ENCODE data around the gene MPP1. TPM values are rescaled to one million over a fixed set of nuclear protein-coding genes. Genes with fewer than 3 reads are reported as not detected.

MPP1 gene
- total RNA-seq, 2 experiments from 2014 or later = 1.2 to 3.5 TPM

GRCh38 chrX:154730253-154730891, 74.9 kb downstream of the MPP1 start:
- BruUV-seq (replicated peaks) = no TSS peak
- Histone ChIP-seq H3K79me2 (ENCODE audit: insufficient read depth, low read depth, low read length) (no peaks in the 10 kb centered on the region), H3K4me2 (ENCODE audit: low read length) (no peak overlapping the region), H2AFZ (ENCODE audit: low read length) (no peak overlapping the region), H3K27ac (ENCODE audit: low read depth, low read length, poor library complexity, severe bottlenecking) (no peak overlapping the region), H3K9me2 (ENCODE audit: insufficient read depth, low read length) (no peaks in the 10 kb centered on the region), H4K20me1 (ENCODE audit: insufficient read depth, low read length) (no peaks in the 10 kb centered on the region), H3K36me3 (ENCODE audit: insufficient read depth, low read length) (no peaks in the 10 kb centered on the region), H3K4me1 (ENCODE audit: insufficient read depth, low read length, poor library complexity, severe bottlenecking) (no peaks in the 10 kb centered on the region), H3K4me3 (ENCODE audit: low read depth, low read length, poor library complexity, severe bottlenecking) (no peak overlapping the region), H3K9me3 (ENCODE audit: low read length) (no peaks in the 10 kb centered on the region)
- ChIA-PET POLR2A (interaction anchor here (0.7 kb wide), 1 partner anchor 283 kb away, joined by 3 read pairs; no protein-coding TSS in a partner anchor), CTCF (ENCODE audit: unreplicated experiment) (interaction anchor here (0.9 kb wide), 1 partner anchor 12 kb away, joined by 3 read pairs; no protein-coding TSS in a partner anchor)
- TF ChIP-seq EZH2phosphoT487 (IDR thresholded peaks at IDR 0.05; ENCODE audit: borderline replicate concordance, low read depth, low read length) (no peak), CTCF (conservative IDR thresholded peaks at IDR 0.05; ENCODE audit: low read length) (no peak)
- DNase-seq (ENCODE audit: low spot score) = no peak
- intact Hi-C loops (cut with micrococcal nuclease; ENCODE audit: unreplicated experiment) = no loop called here

GRCh38 chrX:154729439-154729838, 75.8 kb downstream of the MPP1 start:
- no peaks in the 10 kb centered on the region for H3K79me2 ChIP-seq (ENCODE audit: insufficient read depth, low read depth, low read length)
- no peaks in the 10 kb centered on the region for H4K20me1 ChIP-seq (ENCODE audit: insufficient read depth, low read length)
- POLR2A ChIA-PET = no interaction called here
- no peaks in the 10 kb centered on the region for H3K9me3 ChIP-seq (ENCODE audit: low read length)
- no peaks in the 10 kb centered on the region for H3K9me2 ChIP-seq (ENCODE audit: insufficient read depth, low read length)
- intact Hi-C loops (cut with micrococcal nuclease; ENCODE audit: unreplicated experiment) = no loop called here
- CTCF ChIA-PET (ENCODE audit: unreplicated experiment) = interaction anchor here (0.9 kb wide), 1 partner anchor 11 kb away, joined by 3 read pairs; no protein-coding TSS in a partner anchor
- H3K4me3 ChIP-seq (ENCODE audit: low read depth, low read length, poor library complexity, severe bottlenecking) = no peak overlapping the region
- no peak for DNase-seq (ENCODE audit: low spot score)
- no peak for TF ChIP-seq CTCF (conservative IDR thresholded peaks at IDR 0.05; ENCODE audit: low read length)
- no peak for TF ChIP-seq EZH2phosphoT487 (IDR thresholded peaks at IDR 0.05; ENCODE audit: borderline replicate concordance, low read depth, low read length)
- no peak overlapping the region for H3K27ac ChIP-seq (ENCODE audit: low read depth, low read length, poor library complexity, severe bottlenecking)
- H2AFZ ChIP-seq (ENCODE audit: low read length) = no peak overlapping the region
- no TSS peak for BruUV-seq (replicated peaks)
- no peaks in the 10 kb centered on the region for H3K36me3 ChIP-seq (ENCODE audit: insufficient read depth, low read length)
- H3K4me2 ChIP-seq (ENCODE audit: low read length) = no peak overlapping the region
- H3K4me1 ChIP-seq (ENCODE audit: insufficient read depth, low read length, poor library complexity, severe bottlenecking) = no peaks in the 10 kb centered on the region

Small RNA genes within 50 kb of the gene (small RNA-seq; reads per million reads assigned to genes)
- gene SNORA36A = not detected

Other genes with a start within 250 kb of the MPP1 start
- gene CTAG1A, start 220.4 kb downstream of the MPP1 start, total RNA-seq (2014; rRNA removed; shearing (Covaris generic)) = 0.36 TPM in 1 of 2 replicates, not detected in the other
- not detected in 2 replicates for gene CTAG1A, start 220.4 kb downstream of the MPP1 start, total RNA-seq (2022)
- not detected in 2 replicates for gene CTAG1B, start 186.2 kb downstream of the MPP1 start, total RNA-seq (2014; rRNA removed; shearing (Covaris generic))
- gene CTAG1B, start 186.2 kb downstream of the MPP1 start, total RNA-seq (2022) = not detected in 2 replicates
- not detected in 2 replicates for gene CTAG2, start 151.9 kb downstream of the MPP1 start, total RNA-seq (2014; rRNA removed; shearing (Covaris generic))
- not detected in 2 replicates for gene CTAG2, start 151.9 kb downstream of the MPP1 start, total RNA-seq (2022)
- gene GAB3, start 54.4 kb downstream of the MPP1 start, total RNA-seq (2014; rRNA removed; shearing (Covaris generic)) = 0.09 TPM in 1 of 2 replicates, not detected in the other
- gene GAB3, start 54.4 kb downstream of the MPP1 start, total RNA-seq (2022) = 0.38 and 0.53 TPM in 2 replicates
- gene DKC1, start 42.6 kb downstream of the MPP1 start, total RNA-seq (2014; rRNA removed; shearing (Covaris generic)) = 67.7 and 93.3 TPM in 2 replicates
- gene DKC1, start 42.6 kb downstream of the MPP1 start, total RNA-seq (2022) = 134 and 138 TPM in 2 replicates
- not detected in 2 replicates for gene SMIM9, start 29.2 kb upstream of the MPP1 start, total RNA-seq (2014; rRNA removed; shearing (Covaris generic))
- not detected in 2 replicates for gene SMIM9, start 29.2 kb upstream of the MPP1 start, total RNA-seq (2022)
- gene F8A1, start 80.9 kb upstream of the MPP1 start, total RNA-seq (2014; rRNA removed; shearing (Covaris generic)) = 6.3 and 14.1 TPM in 2 replicates
- 40.8 and 42.4 TPM in 2 replicates for gene F8A1, start 80.9 kb upstream of the MPP1 start, total RNA-seq (2022)
- 0.47 and 0.95 TPM in 2 replicates for gene F8, start 217.2 kb upstream of the MPP1 start, total RNA-seq (2014; rRNA removed; shearing (Covaris generic))
- 1.7 and 2.1 TPM in 2 replicates for gene F8, start 217.2 kb upstream of the MPP1 start, total RNA-seq (2022)
- 37.2 and 57.5 TPM in 2 replicates for gene FUNDC2, start 221.4 kb upstream of the MPP1 start, total RNA-seq (2014; rRNA removed; shearing (Covaris generic))
- 45.3 and 50.0 TPM in 2 replicates for gene FUNDC2, start 221.4 kb upstream of the MPP1 start, total RNA-seq (2022)